NCI-H128 (cell line): ENCODE measurements around the gene POLD1.
"Not testable (repeated sequence)": the region's sequence is repeated elsewhere in the genome, so short reads cannot be mapped to it uniquely, and the experiment has no call there.

ENCODE experiments used
- DNase-seq: peaks from one replicate; lab custom pipeline; 2025; ENCODE audit not compliant: unreplicated experiment; lab: John Stamatoyannopoulos, UW

POLD1 gene

DNA sequence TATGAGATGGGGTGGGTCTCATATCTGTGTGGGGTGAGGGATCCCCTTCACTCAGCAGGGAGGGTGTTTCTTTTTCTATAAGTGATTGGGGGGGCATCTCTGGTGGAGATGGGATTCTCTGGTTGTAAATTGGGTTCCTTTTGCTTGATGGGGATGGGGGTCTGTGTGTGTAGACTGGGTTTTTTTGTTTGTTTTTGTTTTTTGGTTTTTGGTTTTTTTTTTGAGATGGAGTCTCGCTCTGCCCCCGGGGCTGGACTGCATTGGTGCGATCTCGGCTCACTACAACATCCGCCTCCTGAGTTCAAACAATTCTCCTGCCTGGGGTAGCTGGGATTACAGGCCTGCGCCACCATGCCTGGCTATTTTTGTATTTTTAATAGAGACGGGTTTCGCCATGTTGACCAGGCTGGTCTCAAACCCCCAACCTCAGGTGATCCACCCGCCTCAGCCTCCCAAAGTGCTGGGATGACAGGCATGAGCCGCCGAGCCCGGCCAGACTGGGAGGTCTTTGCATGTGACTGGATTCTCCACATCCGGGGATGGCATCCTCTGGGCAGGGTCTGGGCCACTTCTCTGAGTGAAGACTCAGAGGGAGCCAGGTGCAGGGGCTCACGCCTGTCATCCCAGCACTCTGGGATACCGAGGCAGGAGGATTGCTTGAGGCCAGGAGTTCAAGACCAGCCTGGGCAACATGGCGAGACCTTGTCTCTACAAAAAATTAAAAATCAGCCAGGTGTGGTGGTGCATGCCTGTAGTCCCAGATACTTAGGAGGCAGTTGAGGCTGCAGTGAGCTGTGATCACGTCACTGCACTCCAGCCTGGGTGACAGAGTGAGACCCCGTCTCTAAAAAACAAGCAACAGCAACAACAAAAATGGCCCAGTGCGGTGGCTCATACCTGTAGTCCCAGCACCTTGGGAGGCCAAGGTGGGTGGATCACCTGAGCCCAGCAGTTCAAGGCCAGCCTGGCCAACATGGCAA lies 49.3 kb downstream of the POLD1 start:
- DNase-seq, result no peak

DNA sequence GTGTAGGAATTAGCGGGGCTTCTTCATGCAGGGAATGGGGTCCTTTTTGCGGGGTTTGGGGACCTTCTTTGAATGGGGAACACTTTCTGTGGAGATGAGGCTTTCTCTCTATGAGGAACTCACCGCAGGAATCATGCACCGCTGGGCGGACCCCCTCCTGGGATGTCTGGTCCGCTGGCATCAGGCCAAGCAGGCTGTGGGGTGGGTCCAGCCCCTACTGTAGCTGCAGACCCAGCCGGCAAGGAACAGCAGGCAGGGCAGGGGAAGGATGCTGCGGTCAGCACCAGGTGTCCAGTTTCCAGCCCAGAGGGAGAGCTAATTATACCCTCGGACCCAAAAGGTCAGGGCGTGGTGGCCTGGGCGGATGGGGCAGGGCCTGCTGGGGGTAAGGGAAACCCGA lies 50.4 kb downstream of the POLD1 start:
- DNase-seq, result no peak

DNA sequence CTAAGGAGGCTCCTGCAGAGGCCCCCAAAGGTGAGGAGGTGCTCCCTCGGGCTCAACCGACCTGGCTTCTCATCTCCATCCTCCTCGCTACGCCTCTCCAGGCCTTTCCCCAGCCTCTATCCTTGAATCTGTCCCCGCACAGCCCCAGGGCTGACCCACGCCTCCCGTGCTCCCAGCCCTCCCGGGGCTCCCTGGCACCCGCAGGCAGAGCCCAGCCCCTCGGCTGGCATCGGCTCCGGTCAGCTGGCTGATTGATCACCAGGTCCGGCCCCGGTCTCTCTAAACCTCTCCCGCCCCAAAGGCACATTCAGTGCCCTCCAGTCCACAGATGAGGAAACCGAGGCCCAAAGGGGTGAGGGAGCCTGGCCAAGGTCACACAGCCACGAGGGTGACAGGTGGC lies 51.1 kb downstream of the POLD1 start:
- DNase-seq, result no peak

DNA sequence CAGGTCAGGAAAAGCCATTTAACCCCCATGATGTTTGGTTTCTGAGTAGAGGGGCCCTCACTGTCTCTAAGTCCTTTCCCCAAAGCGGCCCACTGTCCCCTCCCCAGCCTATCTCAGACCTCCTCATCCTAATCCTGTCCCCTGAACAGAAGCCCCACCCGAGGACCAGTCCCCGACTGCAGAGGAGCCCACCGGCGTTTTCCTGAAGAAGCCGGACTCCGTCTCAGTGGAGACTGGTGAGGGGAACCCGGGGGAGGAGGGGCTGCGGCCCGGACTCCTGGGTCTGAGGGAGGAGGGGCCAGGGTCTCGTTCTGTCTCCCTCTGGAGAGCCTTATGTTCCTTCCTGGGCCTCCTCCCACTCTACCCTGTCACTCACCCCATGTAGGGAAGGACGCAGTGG lies 51.5 kb downstream of the POLD1 start:
- DNase-seq, result no peak

DNA sequence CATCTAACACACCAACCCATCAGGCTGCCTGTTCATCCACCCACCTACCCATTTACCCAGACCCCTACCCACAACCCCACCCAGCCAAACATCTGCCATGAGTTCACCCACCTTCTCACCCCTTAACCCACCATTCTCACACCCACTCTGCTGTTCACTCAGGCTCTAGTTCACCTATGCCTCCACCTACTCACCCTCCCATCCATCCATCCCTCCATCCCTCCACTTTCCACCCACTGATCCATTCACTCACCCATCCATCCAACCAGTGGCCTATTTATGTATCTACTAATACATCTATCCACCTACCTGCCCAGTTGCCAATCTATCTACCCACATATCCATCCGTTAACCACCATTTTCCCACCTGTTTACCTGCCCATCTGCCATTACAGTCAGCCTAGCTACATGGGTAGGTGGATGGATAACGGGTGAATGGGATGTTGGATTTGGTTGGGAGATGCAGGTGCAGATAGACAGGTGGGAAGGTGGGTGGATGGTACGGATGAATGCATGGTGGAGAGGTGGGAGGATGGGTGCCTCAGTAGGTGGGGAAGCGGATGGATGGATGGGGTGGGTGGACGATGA lies 53.8 kb downstream of the POLD1 start:
- no peak for DNase-seq

DNA sequence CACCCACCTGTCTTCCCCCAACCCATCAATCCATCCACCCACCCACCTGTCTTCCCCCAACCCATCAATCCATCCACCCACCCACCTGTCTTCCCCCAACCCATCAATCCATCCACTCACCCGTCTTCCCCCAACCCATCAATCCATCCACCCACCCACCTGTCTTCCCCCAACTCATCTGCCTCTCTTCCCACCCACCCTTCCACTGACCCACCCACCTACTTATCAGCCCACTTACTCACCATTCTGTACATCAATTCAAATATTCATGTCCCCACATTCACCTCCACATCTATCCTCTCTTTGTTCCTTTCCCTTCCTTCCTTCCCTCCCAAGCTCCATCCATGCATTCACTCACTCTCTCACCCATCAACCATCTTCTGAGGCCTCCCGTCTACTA lies 55.0 kb downstream of the POLD1 start:
- not testable (repeated sequence) for DNase-seq

DNA sequence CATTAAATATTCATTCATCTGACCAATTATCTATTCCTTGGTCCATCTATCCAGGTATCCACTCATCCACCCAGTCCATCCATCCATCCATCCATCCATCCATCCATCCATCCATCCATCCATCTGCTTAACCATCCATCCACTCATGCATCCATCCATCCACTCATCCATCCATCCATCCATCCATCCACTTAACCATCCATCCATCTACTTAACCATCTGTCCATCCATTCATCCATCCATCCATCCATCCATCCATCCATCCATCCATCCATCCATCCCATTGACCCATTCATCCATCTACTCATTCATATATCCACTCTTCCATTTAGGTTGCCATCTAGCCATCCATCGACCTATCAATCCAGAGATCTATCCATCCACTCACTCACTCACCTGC lies 59.9 kb downstream of the POLD1 start:
- DNase-seq, result no peak

DNA sequence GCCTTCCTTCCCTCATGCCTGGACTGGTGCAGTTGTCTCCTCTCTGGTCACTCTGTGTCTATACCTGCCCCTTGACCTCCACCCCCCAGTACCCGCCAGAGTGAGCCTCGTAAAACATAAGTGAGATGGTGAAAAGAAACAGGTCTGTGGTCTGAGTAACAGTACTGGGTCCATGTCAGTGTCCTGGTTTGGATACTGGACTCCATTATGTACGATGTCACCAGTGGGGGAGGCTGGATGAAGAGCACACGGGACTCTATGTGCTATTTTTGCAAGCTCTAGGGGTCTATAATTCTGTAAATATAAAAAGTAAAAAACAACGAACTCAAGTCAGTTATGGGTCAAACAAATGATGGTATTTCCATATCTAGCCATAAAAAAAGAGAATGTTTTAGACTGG lies 62.9 kb downstream of the POLD1 start:
- DNase-seq, result no peak

DNA sequence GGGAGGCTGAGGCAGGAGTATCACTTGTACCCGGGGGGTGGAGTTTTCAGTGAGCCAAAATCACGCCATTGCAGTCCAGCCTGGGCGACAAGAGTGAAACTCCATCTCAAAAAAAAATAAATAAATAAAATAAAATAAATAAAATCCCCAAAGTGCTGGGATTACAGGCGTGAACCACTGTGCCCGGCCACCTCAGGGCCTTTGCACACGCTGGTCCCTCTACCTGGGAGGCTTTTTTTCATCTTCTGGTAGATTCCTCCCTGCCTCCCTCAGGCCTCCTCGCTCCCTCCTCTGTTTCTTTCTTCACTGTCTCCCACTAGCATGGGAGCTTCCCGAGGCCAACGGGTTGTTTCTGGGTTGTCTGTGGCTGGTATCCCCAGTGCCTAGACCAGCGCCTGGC lies 63.6 kb downstream of the POLD1 start:
- DNase-seq, result no peak

DNA sequence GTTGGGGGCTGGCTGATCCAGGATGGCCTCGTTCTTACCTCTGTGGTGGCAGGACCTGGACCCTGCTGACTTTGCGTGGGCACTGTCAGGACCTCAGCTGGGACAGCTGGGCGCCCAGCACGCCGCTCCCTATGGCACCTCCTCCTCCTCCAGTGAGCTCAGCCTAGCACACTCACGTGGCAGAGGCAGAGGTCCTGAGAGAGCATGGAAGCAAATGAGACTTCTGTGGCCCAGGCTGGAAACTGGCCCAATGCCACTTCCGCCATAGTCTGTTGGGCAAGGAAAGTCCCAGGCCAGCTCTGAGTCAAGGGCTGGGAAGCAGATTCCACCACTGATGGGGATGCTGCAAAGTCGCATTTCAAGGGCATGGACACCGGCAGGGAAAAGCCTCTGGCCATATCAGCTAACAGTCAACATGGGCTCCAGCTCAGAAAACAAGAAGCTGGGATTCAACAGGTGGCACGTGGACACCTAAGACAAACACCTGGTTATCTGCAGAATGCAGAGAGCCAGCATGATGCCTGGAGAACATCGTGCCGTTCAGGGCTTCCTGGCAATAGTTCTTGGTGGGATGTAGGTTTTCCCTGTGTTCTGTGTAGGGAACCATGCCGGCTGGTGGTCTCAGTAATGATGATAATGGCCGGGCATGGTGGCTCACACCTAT lies 65.2 kb downstream of the POLD1 start:
- no peak for DNase-seq

DNA sequence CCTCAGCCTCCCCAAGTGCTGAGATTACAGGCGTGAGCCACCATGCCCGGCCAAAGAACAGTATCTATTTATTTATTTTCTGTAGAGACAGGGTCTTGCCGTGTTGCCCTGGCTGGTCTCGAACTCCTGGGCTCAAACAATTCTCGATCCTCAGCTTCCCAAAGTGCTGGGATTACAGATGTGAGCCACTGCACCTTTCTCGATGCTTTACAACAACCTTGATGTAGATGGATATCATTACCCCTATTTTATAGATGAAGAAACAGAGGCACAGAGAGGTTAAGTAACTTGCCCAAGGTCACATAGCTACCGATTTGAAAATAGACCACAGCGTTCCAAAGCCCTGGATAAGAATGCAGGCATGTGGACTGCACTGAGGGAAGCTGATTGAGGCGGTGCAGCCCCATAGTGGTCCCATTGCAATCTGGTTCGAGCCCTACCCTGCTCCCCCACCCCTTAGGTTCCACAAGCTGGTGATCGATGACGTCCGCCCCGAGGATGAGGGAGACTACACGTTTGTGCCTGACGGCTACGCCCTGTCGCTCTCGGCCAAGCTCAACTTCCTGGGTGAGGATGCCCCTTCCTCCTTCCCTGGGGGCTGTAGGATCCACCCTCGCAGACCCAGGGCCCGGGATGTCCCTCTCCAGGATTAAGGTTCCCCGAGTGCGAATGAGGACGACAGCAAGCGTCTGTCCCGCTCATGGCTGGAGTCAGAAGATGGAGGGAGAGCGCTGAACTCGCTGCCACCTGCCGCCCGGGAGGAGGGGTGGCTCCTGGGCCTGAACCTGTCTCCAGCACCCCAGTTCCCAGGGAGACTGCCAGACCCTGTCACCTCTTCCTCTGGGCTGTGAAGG lies 66.4 kb downstream of the POLD1 start:
- DNase-seq, result no peak

DNA sequence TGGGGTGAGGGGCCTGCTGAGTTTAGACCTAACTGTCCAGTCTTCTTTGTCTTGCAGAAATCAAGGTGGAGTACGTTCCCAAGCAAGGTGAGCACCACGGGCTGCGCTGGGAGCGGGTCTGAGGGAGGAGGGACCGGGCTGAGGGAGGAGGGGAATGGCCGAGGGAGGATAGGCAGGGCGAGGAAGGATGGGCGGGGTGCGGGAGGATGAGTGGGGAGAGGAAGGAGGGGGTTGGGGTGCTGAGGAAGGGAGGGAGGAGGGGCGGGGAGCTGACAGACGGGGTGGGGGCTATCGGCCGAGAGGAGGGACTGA lies 67.0 kb downstream of the POLD1 start:
- no peak for DNase-seq

DNA sequence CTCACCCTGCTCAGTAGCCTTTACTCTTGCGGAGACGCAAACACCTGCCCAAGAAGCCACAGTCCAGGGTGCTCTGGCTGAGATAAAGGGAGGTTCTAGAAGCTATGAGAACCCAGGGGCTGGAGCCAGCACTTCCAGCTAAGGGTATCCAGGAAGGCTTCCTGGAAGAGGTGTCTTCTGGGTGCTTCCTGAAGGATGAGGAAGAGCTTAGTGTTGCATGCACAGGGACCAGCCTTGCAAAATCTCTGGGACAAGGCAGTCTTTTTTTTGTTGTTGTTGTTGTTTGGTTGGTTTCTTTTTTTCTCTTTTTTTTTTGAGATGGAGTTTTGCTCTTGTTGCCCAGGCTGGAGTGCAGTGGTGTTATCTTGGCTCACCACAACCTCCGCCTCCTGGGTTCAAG lies 69.1 kb downstream of the POLD1 start:
- no peak for DNase-seq

DNA sequence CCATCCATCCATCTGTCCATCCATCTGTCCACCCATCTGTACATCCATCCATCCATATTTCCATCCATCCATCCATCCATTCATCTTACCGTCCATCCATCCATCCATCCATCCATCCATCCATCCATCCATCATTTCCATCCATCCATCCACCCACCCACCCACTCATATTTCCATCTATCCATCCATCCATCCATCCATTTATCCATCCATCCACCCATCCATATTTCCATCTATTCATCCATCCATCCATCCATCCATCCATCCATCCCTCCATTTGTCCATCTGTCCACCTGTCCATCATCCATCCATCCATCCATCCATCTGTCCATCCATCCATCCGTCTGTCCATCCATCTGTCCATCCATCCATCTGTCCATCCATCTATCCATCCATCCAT lies 71.8 kb downstream of the POLD1 start:
- no peak for DNase-seq

DNA sequence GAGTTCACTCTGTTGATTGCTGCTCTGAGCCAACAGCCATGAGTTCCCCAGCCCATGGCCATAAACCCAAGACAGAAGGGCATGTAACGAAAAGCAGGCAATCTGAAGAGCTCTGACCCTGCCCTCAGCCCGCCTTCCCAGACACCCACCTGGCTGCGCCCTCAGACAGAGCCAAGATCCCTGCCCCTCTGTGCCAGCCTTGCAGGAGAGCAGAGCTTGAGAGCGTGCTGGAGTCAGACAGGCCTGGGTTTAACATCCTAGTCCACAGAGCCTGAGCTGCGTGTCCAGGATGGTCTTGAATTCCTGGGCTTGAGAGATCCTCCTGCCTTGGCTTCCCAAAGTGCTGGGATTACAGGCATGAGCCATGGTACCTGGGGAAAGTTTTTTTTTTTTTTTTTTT lies 73.2 kb downstream of the POLD1 start:
- DNase-seq, result no peak

DNA sequence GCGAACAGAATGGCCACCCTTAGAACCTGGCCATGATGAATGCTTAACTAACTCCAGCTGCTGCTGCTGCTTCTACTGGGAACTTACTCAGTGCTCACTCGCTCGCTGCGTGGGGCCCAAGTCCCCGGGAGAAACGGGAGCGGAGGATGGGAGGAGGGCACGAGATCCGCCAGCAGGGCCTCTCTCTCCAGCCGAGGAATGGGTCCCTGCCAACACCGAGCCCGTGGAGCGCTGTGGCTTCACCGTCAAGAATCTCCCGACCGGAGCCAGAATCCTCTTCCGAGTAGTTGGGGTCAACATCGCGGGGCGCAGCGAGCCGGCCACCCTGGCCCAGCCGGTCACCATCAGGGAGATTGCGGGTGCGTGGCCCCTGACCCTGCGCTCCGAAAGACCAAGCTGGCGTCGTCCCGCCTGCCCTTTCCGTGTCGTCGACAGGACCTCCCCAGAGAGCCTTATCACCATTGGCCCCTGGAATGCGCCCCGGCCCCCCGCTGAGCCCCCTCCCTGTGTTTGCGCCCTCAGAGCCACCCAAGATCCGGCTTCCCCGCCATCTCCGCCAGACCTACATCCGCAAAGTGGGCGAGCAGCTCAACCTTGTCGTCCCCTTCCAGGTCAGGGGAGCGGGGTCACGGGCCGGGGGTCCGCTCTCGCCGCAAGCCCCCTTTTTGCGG lies 74.4 kb downstream of the POLD1 start:
- DNase-seq, result no peak

DNA sequence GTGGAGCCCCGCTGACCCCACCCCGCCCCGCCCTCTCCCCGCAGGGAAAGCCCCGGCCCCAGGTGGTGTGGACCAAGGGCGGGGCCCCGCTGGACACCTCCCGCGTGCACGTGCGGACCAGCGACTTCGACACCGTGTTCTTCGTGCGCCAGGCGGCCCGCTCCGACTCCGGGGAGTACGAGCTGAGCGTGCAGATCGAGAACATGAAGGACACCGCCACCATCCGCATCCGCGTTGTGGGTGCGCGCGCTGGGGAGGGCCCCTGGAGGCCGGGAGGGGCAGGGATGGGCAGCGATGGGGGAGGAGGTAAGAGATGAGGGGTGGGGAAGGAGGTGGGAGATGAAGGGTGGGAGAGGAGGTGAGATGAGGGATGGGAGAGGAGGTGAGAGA lies 74.9 kb downstream of the POLD1 start:
- DNase-seq, result no peak

DNA sequence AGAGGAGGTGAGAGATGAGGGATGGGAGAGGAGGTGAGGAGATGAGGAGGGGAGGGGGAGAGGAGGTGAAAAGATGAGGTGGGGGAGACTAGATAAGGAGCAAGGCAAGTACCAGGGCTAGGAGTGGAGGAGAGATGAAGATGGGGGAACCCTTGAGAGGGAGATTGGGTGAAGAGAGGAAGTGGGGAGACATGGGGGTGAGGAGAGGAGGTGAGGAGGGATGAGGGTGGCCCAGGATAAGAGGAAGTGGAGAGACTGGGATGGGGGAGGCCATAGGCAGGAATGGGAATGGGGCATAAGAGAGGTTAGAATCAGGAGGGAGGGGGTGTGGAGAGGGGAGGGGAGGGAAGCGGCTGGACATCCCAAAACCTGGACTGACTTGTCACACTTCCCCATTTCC lies 75.5 kb downstream of the POLD1 start:
- DNase-seq, result no peak

DNA sequence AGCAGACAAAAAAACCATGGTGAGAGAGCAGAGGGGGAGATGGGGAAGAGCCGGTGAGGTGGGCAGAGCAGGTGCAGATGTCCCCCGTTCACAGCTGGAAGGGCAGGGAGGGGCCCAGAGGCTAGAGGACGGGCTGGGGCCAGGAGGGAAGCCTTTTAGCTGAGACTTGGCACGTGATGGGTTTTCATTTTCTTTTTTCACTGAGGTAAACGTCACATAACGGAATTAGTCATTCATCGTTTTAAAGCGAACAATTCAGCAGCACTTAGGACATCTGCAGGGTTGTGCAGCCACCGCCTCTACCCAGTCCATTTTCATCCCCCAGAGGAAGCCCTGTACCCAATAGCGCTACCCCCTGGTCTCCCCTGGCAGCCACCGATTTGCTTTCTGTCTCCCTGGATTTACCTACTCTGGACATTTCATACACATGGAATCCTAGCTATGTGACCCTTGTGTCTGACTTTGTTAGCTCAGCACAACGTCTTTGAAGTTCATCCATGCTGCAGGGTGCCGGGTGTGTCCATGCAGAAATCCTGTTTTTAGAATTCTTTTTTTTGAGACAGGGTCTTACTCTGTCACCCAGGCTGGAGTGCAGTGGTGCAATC lies 76.1 kb downstream of the POLD1 start:
- no peak for DNase-seq

DNA sequence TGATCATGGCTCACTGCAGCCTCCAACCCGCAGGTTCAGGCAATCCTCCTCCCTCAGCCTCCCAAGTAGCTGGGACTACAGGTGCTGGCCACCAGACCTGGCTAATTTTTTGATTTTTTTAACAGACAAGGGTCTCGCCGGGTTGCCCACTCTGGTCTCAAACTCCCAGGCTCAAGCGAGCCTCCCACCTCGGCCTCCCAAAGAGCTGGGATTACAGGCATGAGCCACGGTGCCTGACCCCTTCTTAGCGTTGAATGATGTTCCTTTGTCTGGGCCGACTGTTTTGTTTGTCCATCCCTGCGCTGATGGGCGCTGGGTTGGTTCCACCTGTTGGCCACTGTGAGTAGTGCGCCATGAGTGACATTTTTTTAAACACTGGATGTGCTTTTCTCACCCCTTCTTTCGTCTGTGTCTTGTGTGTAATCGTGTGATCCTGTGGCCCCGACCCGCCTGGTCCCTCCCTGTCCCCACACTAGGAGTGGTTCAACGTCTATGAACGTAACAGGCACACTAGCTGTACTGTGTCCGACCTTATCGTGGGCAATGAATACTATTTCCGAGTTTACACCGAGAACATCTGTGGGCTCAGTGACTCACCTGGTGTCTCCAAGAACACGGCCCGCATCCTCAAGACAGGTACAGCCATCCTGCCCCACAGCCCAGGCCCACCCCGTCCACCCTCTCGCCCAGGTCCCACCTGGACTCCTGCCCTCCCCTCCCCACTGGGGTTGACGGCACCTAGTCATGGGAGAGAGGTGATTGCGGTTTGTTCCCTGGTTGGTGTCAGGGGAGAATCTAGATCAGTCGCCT lies 77.1 kb downstream of the POLD1 start:
- peak; percentile 44 for DNase-seq
